ENCODE results near the gene GALNT16.

The GALNT16 gene

GRCh38 chr14:69364378-69364777 lies 104.4 kb downstream of the GALNT16 start:
- Histone ChIP-seq H3K27me3 (ENCODE audit: control insufficient read depth, low read length) (peaks cover 13% of the 10 kb centered on the region), H3K9me3 (ENCODE audit: control insufficient read depth, insufficient read depth, low read length) (no peaks in the 10 kb centered on the region), H3K79me2 (ENCODE audit: control insufficient read depth, low read length) (no peaks in the 10 kb centered on the region), H3F3A (ENCODE audit: control insufficient read depth, insufficient read depth) (no peaks in the 10 kb centered on the region), H3K9me2 (replicated peaks; ENCODE audit: control insufficient read depth, low read length) (no peaks in the 10 kb centered on the region), H3K4me3 (ENCODE audit: low read length) (no peak overlapping the region), H3K4me2 (ENCODE audit: low read length) (no peak overlapping the region), H3K27ac (ENCODE audit: low read depth, low read length) (no peak overlapping the region), H4K20me1 (ENCODE audit: control insufficient read depth, insufficient read depth, low read depth, low read length) (no peaks in the 10 kb centered on the region), H3K36me3 (ENCODE audit: control insufficient read depth, low read length) (no peaks in the 10 kb centered on the region), H3K4me1 (ENCODE audit: control insufficient read depth, low read length) (peaks cover 7% of the 10 kb centered on the region)
- TF ChIP-seq CTCF (IDR thresholded peaks at IDR 0.05; ENCODE audit: low read depth, low read length, poor library complexity, severe bottlenecking) = no peak
- TF ChIP-seq EZH2phosphoT487 (IDR thresholded peaks at IDR 0.05; ENCODE audit: borderline replicate concordance, low read length) = no peak

- no peak for TF ChIP-seq EZH2phosphoT487 (IDR thresholded peaks at IDR 0.05; ENCODE audit: borderline replicate concordance, low read length)
- no peak for TF ChIP-seq CTCF (IDR thresholded peaks at IDR 0.05; ENCODE audit: low read depth, low read length, poor library complexity, severe bottlenecking)
- Histone ChIP-seq H3K27ac (ENCODE audit: low read depth, low read length) (no peak overlapping the region), H3K9me3 (ENCODE audit: control insufficient read depth, insufficient read depth, low read length) (no peaks in the 10 kb centered on the region), H3K4me1 (ENCODE audit: control insufficient read depth, low read length) (no peaks in the 10 kb centered on the region; the same call in 1 of the 2 replicates), H3K9me2 (replicated peaks; ENCODE audit: control insufficient read depth, low read length) (no peaks in the 10 kb centered on the region), H3K4me2 (ENCODE audit: low read length) (no peak overlapping the region), H4K20me1 (ENCODE audit: control insufficient read depth, insufficient read depth, low read depth, low read length) (no peaks in the 10 kb centered on the region), H3K36me3 (ENCODE audit: control insufficient read depth, low read length) (no peaks in the 10 kb centered on the region), H3K79me2 (ENCODE audit: control insufficient read depth, low read length) (no peaks in the 10 kb centered on the region), H3K27me3 (ENCODE audit: control insufficient read depth, low read length) (peaks cover 12% of the 10 kb centered on the region), H3F3A (ENCODE audit: control insufficient read depth, insufficient read depth) (no peaks in the 10 kb centered on the region), H3K4me3 (ENCODE audit: low read length) (no peak overlapping the region)
Observed at GRCh38 chr14:69366069-69366468, 106.1 kb downstream of the GALNT16 start.

- H3K79me2 ChIP-seq (ENCODE audit: control insufficient read depth, low read length) = no peaks in the 10 kb centered on the region
- peaks cover 12% of the 10 kb centered on the region for H3K27me3 ChIP-seq (ENCODE audit: control insufficient read depth, low read length)
- no peak overlapping the region for H3K4me3 ChIP-seq (ENCODE audit: low read length)
- H3K27ac ChIP-seq (ENCODE audit: low read depth, low read length) = no peak overlapping the region
- no peaks in the 10 kb centered on the region for H4K20me1 ChIP-seq (ENCODE audit: control insufficient read depth, insufficient read depth, low read depth, low read length)
- H3K4me2 ChIP-seq (ENCODE audit: low read length) = no peak overlapping the region
- no peaks in the 10 kb centered on the region for H3F3A ChIP-seq (ENCODE audit: control insufficient read depth, insufficient read depth)
- H3K9me2 ChIP-seq (replicated peaks; ENCODE audit: control insufficient read depth, low read length) = no peaks in the 10 kb centered on the region
- TF ChIP-seq EZH2phosphoT487 (IDR thresholded peaks at IDR 0.05; ENCODE audit: borderline replicate concordance, low read length) (no peak), CTCF (IDR thresholded peaks at IDR 0.05; ENCODE audit: low read depth, low read length, poor library complexity, severe bottlenecking) (no peak)
- H3K4me1 ChIP-seq (ENCODE audit: control insufficient read depth, low read length) = no peaks in the 10 kb centered on the region
- H3K36me3 ChIP-seq (ENCODE audit: control insufficient read depth, low read length) = no peaks in the 10 kb centered on the region
- no peaks in the 10 kb centered on the region for H3K9me3 ChIP-seq (ENCODE audit: control insufficient read depth, insufficient read depth, low read length)
Observed at GRCh38 chr14:69366761-69367160, 106.8 kb downstream of the GALNT16 start.

Measured in DOHH2 (cell line).